Retinal pigment epithelial cell (primary cell): ENCODE results near the gene PSD4.
A peak's percentile ranks its signal among the peaks of the same experiment; 100 is the strongest.

ENCODE experiments used
- DNase-seq: peaks from one replicate; pipeline ENCODE4 v3.0.0-alpha.2; 2010; ENCODE audit warnings: low read depth
- H3K4me3 ChIP-seq: 2 replicates; pipeline ENCODE4 v1.5.1; 2011; ENCODE audit warnings: mild to moderate bottlenecking, low read length, control low read depth, moderate library complexity
- TF ChIP-seq, protein P1 (sequence below): conservative IDR thresholded peaks from 2 replicates; pipeline ENCODE4 v1.5.1; 2011; ENCODE audit warnings: low read depth, low read length, control low read depth, inconsistent platforms

The PSD4 gene

DNA sequence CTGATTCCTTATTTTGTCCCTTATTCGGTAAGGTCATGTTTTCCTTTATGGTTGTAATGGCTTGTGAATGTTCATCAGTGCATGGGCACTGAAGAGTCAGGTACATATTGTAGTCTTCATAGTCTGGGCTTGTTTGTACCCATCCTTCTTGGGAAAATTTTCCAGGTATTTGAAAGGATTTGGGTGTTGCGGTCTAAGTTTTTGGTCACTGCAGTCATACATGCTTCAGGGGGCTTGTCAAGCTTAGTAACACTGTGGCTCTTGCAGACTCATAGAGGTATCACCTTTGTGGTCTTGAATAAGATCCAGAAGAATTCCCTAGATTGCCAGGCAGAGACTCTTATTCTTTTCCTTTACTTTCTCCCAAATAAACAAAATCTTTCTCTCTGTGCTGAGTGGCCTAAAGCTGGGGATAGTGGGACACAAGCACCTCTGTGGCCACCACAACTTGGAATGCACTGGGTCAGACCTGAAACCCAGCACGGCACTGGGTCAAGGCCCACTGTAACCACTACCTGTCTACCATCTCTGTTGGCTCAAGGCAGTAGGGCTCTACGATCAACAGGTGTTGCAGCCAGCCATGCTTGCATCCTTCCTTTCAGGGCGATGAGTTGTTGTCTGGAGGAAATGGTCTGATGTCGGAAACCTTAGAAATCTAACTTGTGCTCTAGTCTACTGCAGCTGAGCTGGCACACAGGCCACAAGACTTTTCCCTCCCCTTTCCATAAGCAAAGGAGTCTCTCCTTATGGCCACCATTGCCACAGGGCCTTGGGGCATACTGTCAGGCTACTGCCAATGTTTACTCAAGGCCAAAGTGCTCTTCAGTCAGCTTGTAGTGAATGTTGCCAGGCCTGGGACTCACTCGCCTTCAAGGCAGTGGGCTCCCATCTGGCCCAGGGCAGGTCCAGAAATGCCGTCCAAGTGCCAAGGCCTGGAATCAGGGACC, 24.9 kb upstream of the PSD4 start:
- TF ChIP-seq, protein P1, sequence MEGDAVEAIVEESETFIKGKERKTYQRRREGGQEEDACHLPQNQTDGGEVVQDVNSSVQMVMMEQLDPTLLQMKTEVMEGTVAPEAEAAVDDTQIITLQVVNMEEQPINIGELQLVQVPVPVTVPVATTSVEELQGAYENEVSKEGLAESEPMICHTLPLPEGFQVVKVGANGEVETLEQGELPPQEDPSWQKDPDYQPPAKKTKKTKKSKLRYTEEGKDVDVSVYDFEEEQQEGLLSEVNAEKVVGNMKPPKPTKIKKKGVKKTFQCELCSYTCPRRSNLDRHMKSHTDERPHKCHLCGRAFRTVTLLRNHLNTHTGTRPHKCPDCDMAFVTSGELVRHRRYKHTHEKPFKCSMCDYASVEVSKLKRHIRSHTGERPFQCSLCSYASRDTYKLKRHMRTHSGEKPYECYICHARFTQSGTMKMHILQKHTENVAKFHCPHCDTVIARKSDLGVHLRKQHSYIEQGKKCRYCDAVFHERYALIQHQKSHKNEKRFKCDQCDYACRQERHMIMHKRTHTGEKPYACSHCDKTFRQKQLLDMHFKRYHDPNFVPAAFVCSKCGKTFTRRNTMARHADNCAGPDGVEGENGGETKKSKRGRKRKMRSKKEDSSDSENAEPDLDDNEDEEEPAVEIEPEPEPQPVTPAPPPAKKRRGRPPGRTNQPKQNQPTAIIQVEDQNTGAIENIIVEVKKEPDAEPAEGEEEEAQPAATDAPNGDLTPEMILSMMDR: no peak
- no peak overlapping the region for H3K4me3 ChIP-seq
- DNase-seq: no peak

DNA sequence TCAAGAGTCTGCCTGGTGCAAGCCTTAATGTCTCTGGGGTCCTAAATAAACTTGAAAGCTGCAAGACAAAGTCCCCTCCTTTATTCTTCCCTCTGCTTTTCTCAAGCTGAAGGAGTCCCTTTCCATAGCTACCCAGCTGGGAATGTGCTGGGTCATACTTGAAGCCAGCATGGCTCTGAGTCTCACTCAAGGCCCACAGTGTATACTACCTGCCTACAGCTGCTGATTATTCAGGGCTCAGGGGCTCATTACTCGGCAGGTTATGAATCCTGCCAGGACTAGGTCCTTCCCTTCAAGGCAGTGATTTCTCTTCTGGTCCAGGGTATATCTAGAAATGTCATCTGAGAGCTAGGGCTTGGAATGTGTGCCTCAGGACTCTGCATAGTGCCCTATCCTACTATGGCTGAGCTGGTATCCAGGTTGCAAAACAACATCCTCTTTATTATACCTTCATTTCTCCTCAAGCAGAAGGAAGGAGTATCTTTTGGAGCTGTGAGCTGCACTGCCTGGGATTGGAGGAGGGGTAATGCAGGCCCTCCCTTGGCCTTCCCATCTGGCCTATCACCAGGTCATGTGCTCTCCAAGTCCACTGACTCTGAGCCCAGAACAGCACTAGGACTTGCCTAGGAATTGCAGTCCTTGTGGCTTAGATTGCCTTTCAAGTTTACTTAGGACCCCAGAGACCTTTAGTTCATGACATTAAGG, 24.1 kb upstream of the PSD4 start:
- TF ChIP-seq, protein P1: no peak
- no peak for DNase-seq
- H3K4me3 ChIP-seq: no peak overlapping the region

DNA sequence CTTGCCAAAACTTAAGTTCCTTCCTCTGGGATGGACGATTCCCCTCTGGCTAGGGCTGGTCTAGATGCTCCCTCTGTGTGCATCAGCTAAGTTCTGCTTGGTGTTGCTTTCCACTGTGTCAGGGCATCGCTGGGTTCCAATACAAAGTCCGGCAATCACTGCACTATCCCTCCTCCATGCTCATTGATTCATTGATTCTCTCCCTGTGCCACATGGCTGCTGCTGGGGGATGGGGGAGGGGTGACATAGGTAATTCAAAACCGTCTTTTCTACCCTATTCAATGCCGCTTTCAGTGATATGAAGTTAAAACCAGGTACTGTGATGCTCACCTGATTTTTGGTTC, 23.5 kb upstream of the PSD4 start:
- no peak for DNase-seq
- TF ChIP-seq, protein P1: no peak
- no peak overlapping the region for H3K4me3 ChIP-seq

DNA sequence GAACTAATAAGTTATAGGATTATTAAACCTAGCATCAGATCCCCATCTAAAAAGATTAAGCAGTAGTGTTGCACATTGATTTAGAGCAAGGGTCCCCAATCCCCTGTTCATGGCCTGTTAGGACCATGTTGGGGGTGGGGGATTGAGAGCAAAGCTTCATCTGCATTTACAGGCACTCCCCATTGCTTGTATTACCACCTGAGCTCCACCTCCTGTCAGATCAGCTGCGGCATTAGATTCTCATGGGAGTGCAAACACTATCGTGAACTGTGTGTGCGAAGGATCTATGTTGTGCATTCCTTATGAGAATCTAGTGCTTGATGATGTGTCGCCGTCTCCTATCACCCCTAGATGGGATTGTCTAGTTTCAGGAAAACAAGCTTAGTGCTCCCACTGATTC, 18.4 kb upstream of the PSD4 start:
- no peak overlapping the region for H3K4me3 ChIP-seq
- DNase-seq: no peak
- TF ChIP-seq, protein P1: no peak

DNA sequence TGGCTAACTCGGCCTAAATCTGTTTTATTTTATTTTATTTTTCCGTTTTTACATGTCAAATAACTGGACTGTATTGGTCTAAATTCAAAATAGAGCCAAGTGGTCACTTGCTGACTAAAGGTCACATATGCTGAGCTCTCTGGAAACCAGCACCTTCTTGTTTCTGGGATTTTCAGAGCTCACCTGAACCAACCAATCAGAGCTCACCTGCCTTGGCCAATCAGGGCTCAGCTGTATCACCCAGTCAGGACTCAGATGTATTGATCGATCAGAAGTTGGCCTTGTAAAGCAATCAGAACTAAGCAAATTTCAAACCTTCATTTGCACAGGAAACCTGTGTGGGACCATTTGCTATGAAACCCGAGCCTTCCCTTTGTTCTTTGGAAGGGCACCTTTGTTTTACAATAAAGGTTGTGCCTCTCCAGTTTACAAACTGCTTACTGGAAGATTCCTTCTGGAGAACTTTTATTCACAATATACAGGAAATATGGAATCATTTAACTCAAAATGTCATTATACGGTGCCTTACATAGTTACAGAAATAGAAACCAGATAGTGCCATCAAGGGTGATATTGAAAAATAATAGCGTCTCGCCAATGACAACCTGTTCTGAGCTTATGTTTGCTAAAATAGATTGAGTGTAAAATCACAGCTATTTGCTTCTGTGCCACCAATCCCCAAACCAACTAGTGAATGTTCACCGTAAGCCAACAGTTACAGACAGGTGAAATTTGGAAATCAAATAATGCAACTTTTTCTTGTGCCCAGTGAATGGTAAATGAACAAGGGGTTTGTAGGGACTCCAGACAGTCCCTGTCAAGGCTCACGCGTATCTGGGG, 17.3 kb upstream of the PSD4 start:
- TF ChIP-seq, protein P1: no peak
- no peak for DNase-seq
- peak overlapping the region; percentile 42 for H3K4me3 ChIP-seq

DNA sequence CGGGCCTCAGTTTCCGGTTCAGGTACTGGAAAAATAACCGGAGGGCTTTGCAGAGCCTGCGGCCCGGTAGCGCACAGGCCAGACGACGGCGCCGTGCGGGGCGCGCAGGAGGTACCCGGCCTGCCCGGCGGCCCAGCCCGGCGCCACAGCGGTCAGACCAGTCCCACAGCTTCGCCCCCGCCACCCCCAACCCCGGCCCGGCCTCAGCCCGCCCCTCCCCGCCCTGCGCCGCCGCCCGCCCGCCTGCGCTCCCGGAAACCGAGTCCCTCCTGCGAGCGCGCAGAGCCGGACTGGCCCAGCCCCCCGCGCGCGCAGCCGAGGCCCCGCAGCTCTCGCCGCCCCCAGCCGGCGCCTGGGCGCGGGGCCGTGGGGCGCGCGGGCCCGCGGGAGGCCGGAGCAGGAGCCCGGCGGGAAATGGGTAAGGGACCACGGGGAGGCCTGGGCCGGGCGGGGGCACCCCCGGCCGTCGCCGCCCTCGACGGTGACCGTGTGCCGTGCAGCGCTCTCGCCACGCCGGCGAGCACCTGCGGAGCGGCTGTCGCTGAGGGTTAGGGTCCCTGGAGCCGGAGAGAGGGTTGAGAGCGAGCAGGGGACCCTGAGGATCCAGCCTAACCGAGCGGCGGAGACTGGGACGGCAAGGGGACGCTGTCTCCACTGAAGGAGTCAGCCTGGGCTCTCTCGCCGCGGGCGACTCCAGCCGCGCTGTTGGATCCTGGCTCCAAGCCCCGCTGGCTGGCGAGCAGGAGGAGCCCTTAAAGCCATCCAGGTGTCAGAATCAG, 16.5 kb upstream of the PSD4 start:
- peak overlapping the region; percentile 52 for H3K4me3 ChIP-seq
- TF ChIP-seq, protein P1: no peak
- no peak for DNase-seq
